Measurements from ENCODE around the gene CERKL. TPM values are rescaled to one million over a fixed set of nuclear protein-coding genes. Genes with fewer than 3 reads are reported as not detected.
A peak's percentile ranks its signal among the peaks of the same experiment; 100 is the strongest.

Gene CERKL
- total RNA-seq, 1 experiment from 2014 or later = 0.08 TPM

DNA sequence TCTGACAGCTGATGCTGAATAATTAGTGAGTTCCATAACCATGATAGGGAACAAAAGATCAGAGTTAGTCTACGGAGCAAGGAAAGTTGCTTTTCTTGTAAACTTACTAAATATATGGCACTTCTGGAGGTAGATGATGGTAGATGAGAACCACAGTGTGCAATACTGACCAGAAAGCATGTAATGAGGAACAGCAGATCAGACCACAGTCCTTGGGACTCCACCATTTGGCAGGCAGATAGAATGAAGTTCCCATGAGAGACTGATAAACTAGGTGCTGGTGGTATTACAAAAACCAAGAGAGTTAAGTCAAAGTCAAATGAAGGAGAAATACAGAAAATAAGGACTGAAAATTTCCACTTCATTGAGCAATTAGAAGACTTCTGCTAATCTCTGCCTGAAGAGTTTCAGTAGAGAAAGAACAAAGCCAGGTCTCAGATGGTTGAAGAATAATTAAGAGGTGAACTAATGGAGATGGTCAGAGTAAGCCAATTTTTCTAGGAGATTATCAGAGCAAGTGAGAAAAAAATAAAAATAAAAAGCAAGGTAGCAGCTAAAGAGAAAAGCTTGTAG, 10.4 kb downstream of the CERKL start:
- in situ Hi-C loops (cut with HindIII; ENCODE audit: low pct_unique_long_range_greater_than_20kb, low sequenced_read_pairs) = no loop called here
- no peak for DNase-seq (ENCODE audit: low read depth, low spot score)

DNA sequence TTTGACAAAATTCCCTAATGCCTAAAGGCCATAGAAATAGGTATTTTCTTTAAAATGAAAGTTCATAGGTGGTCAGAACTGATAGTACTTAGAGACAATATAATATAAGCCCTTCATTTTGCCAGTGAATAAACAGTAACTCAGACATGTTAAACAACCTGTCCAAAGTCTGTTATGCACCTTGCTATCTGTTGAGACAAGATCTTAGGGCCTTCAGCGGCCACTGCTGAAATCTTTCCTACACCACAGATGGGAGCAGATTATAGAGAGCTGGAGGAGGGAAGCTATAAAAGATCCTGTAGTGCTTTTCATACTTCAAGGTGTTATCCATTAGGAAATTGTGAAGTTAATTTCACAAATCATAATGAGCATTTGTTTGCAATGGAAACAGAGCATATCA, 13.8 kb downstream of the CERKL start:
- in situ Hi-C loops (cut with HindIII; ENCODE audit: low pct_unique_long_range_greater_than_20kb, low sequenced_read_pairs) = no loop called here

GRCh38 chr2:181642086-181642485, 14.8 kb downstream of the CERKL start:
- in situ Hi-C loops (cut with HindIII; ENCODE audit: low pct_unique_long_range_greater_than_20kb, low sequenced_read_pairs) = no loop called here
- DNase-seq (ENCODE audit: low read depth, low spot score) = no peak

More for the DNA sequence above, 13.8 kb downstream of the CERKL start:
- no peak for DNase-seq (ENCODE audit: low read depth, low spot score)

DNA sequence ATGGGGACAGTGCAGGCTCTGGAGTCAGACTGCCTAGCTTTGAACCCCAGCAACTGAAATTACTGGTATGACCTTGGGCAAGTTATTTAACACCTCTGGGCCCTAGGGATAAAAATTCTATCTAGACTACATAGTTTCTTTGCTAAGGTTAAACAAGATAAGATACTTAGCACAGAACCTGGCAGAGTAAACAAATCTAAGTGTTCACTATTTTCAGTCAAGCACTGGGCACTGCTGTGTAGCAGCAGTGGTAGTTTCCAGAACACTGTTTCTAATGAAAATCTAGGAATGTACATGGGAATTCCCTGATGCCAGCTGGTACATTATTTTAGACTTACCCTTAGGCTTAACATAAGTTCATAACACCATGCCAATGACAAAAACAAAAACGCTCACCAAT, 17.2 kb downstream of the CERKL start:
- in situ Hi-C loops (cut with HindIII; ENCODE audit: low pct_unique_long_range_greater_than_20kb, low sequenced_read_pairs) = no loop called here
- DNase-seq (ENCODE audit: low read depth, low spot score) = no peak

GRCh38 chr2:181632733-181633401, 24.0 kb downstream of the CERKL start:
- in situ Hi-C loops (cut with HindIII; ENCODE audit: low pct_unique_long_range_greater_than_20kb, low sequenced_read_pairs) = no loop called here
- DNase-seq (ENCODE audit: low read depth, low spot score) = no peak

DNA sequence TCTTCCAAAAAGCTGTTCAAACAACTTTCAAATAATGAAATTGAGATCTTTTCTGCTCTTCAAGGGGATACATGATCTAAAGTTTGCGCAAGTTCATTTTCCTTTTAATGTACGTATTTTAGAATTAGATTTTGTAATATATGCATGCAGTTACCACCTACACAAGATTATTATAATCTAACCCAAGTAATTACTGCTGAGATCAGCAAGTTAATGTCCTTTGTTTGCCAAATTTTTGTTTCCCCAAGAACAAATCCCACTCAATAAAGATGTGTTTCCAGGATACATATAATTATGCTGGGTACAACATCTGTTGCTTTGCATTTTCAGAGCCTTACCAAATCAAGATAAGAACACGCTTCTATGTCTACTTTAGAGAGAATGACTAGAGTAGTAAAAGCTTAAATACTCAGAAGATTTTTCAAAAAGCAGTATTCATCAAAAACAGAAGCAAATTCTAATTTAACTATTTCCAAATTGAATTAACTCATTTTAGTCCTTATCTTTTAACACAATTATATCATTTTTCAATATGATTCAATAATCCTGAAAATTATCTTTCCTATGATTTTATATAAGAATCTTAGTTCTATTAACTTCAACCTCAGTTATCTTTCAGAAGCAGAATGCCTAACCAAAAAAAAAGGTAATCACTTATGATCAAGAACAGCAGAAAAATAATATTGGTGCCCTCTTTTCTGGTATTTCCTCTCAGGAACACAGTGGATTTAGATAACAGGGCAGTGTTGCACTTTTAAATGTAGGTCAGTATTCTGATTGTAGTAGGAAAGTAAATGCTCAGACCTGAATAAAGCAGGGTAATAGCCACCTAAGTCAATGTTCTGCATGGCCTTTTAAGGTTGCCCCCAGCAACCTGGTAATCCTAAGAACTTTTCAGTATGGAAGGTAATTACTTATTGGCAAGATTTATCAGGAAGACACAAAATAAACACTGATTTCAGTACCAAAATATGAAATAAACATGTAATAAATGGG, 28.0 kb downstream of the CERKL start:
- DNase-seq (ENCODE audit: low read depth, low spot score) = no peak
- in situ Hi-C loops (cut with HindIII; ENCODE audit: low pct_unique_long_range_greater_than_20kb, low sequenced_read_pairs) = no loop called here

- DNase-seq (ENCODE audit: low read depth, low spot score) = no peak
- in situ Hi-C loops (cut with HindIII; ENCODE audit: low pct_unique_long_range_greater_than_20kb, low sequenced_read_pairs) = no loop called here
These were observed 29.4 kb downstream of the CERKL start for GRCh38 chr2:181627545-181627944.

GRCh38 chr2:181626671-181627070, 30.2 kb downstream of the CERKL start:
- in situ Hi-C loops (cut with HindIII; ENCODE audit: low pct_unique_long_range_greater_than_20kb, low sequenced_read_pairs) = no loop called here
- no peak for DNase-seq (ENCODE audit: low read depth, low spot score)

- in situ Hi-C loops (cut with HindIII; ENCODE audit: low pct_unique_long_range_greater_than_20kb, low sequenced_read_pairs) = no loop called here
- DNase-seq (ENCODE audit: low read depth, low spot score) = no peak
These were observed 33.7 kb downstream of the CERKL start for GRCh38 chr2:181623159-181623558.

DNA sequence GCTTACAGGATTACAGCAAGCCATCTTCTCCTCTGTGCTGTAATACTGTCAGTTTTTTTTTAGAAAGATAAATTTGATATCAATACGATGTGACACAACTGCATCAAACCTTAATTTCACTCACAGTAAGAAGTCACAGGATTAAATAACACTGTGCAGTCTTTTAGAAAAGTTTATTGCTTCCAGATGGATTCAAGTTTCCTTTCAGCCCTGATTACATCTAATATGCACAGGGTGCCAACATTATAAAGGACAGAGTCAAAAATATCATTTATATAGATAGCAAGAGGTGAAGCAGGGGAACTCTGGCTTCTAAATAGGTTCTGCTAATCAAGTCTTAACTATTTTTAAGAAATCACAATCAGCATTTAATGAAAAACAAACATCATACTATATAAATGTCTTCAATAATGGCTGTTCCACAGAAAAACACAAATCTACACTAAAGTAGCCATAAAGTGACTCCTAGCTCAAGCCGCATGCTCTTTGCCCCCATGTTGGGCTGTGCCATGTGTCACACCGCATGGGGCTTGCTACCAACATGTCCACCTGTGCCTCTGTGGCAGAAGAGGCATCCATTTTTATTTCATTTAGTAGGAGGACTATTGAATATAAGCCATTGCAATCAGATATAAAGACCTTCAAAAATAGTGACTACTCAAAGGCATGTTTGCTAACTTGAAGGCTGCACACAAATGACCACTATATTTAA, 35.0 kb downstream of the CERKL start:
- in situ Hi-C loops (cut with HindIII; ENCODE audit: low pct_unique_long_range_greater_than_20kb, low sequenced_read_pairs) = no loop called here
- DNase-seq (ENCODE audit: low read depth, low spot score) = no peak

DNA sequence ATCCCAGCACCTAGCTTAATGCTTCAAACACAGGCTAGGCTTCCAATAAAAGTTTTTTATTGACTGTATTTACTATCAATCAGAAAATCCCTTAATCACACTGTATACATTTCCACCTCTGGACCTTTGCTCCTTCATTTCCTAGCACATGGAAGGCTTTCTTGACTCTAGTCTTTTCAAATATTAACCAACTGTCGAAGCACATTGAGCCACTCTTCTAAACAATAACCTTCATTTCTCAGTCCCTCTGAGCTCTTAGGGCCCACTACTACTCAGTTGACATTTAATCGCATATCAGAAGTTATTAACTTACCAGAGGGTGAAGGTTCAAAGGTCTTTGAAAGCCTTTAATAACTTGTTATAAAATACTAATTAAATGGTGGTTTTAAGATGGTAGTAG, 37.4 kb downstream of the CERKL start:
- in situ Hi-C loops (cut with HindIII; ENCODE audit: low pct_unique_long_range_greater_than_20kb, low sequenced_read_pairs) = no loop called here
- no peak for DNase-seq (ENCODE audit: low read depth, low spot score)

DNA sequence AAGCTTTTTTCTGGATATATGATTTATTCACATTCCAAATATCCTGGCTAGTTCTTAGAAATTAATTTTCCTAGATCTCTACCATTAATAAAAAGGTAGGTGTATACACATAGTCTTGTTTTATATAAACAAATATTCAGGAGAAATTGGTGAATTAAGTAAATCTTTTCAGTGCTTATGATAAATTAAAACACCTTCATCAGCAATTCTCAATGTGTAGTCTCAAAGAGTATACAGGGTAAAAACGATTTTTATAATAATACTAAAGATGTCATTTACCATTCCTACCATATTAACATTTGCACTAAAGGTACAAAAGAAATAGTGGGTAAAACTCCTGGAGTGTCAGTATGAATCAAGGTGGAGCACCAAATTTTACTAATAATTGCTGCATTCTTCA, 40.2 kb downstream of the CERKL start:
- in situ Hi-C loops (cut with HindIII; ENCODE audit: low pct_unique_long_range_greater_than_20kb, low sequenced_read_pairs) = no loop called here
- DNase-seq (ENCODE audit: low read depth, low spot score) = no peak

DNA sequence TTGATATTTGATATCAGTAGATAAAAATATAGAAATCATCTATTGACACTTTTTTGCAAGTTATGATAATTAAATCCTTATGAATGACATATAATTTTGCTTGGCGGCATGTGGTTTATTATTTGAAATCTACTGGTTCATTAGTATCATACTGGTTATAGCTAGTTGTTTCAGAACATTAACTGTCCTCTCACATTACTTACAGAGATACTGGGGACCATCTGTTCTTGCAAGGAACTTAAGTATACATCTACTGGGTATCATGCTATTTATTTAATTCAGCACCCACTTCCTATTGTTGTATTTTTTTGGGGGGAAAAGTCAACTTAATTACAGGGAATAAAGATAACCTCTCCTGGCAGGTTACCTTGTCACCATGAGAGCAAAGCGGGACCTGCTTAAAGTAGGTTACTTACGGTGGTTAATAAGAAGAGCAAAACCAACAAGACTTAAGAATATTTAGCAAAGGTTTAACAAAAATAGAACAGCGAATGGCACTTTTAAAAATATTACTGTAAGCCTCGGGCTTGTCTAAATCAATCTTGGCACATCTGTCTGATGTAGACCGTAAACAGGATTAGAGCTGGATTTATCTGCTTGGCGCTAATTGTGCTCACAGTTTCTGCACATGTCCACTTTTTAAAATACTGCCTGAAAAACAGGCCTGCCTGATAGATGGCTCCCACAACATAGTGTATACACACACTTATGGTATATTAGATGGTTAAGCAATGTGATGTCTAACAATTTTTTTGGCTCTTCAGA, 41.8 kb downstream of the CERKL start:
- no peak for DNase-seq (ENCODE audit: low read depth, low spot score)
- in situ Hi-C loops (cut with HindIII; ENCODE audit: low pct_unique_long_range_greater_than_20kb, low sequenced_read_pairs) = no loop called here

GRCh38 chr2:181613241-181613640, 43.7 kb downstream of the CERKL start:
- DNase-seq (ENCODE audit: low read depth, low spot score) = no peak
- in situ Hi-C loops (cut with HindIII; ENCODE audit: low pct_unique_long_range_greater_than_20kb, low sequenced_read_pairs) = no loop called here

- in situ Hi-C loops (cut with HindIII; ENCODE audit: low pct_unique_long_range_greater_than_20kb, low sequenced_read_pairs) = no loop called here
These were observed 49.0 kb downstream of the CERKL start for GRCh38 chr2:181607629-181608590.

More at GRCh38 chr2:181607629-181608590, 49.0 kb downstream of the CERKL start:
- DNase-seq (ENCODE audit: low read depth, low spot score) = peak; percentile 2

Measured in SK-MEL-5 (cell line).